ENCODE data around the gene ATRX. TPM values are rescaled to one million over a fixed set of nuclear protein-coding genes. Genes with fewer than 3 reads are reported as not detected.
"Not testable (repeated sequence)": the region's sequence is repeated elsewhere in the genome, so short reads cannot be mapped to it uniquely, and the experiment has no call there.

Gene ATRX
- polyA plus RNA-seq, 1 of the 3 experiments (the other 2 are of a cell fraction), result 27.6 TPM

GRCh38 chrX:77785486-77786364, at the start of gene ATRX (continued):
- TF ChIP-seq, protein P1, sequence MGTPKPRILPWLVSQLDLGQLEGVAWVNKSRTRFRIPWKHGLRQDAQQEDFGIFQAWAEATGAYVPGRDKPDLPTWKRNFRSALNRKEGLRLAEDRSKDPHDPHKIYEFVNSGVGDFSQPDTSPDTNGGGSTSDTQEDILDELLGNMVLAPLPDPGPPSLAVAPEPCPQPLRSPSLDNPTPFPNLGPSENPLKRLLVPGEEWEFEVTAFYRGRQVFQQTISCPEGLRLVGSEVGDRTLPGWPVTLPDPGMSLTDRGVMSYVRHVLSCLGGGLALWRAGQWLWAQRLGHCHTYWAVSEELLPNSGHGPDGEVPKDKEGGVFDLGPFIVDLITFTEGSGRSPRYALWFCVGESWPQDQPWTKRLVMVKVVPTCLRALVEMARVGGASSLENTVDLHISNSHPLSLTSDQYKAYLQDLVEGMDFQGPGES (IDR thresholded peaks at IDR 0.05; ENCODE audit: low read depth, low read length), result no peak
- TF ChIP-seq CHD2 (IDR thresholded peaks at IDR 0.05; ENCODE audit: low read length, partially characterized antibody) (no peak), TAF1 (IDR thresholded peaks at IDR 0.05; ENCODE audit: borderline replicate concordance, low read depth, low read length) (peak; percentile 95), POLR2AphosphoS5 (IDR thresholded peaks at IDR 0.05; ENCODE audit: low read depth, low read length) (peak; percentile 97), RCOR1 (IDR thresholded peaks at IDR 0.05; ENCODE audit: low read length) (no peak; the same call in 1 of the 2 replicates)
- TF ChIP-seq, protein P2, sequence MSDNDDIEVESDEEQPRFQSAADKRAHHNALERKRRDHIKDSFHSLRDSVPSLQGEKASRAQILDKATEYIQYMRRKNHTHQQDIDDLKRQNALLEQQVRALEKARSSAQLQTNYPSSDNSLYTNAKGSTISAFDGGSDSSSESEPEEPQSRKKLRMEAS (IDR thresholded peaks at IDR 0.05; ENCODE audit: low read depth), result peak; percentile 55
- TF ChIP-seq, protein P3, sequence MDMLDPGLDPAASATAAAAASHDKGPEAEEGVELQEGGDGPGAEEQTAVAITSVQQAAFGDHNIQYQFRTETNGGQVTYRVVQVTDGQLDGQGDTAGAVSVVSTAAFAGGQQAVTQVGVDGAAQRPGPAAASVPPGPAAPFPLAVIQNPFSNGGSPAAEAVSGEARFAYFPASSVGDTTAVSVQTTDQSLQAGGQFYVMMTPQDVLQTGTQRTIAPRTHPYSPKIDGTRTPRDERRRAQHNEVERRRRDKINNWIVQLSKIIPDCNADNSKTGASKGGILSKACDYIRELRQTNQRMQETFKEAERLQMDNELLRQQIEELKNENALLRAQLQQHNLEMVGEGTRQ (IDR thresholded peaks at IDR 0.05; ENCODE audit: borderline replicate concordance, low read depth, low read length), result no peak

- H3K4me1 ChIP-seq (ENCODE audit: control insufficient read depth in 1 of 2, insufficient read depth in 2 of 2, low read depth in 1 of 2, low read length in 1 of 2); H3K36me3 ChIP-seq (replicated peaks in 1 of 2; ENCODE audit: control insufficient read depth in 1 of 2, insufficient read depth in 2 of 2, low read length in 1 of 2); H3K9me2 ChIP-seq; H3K79me2 ChIP-seq (ENCODE audit: insufficient read depth); H3K9me3 ChIP-seq; DNase-seq; H3K27me3 ChIP-seq (ENCODE audit: insufficient read depth); H3K4me3 ChIP-seq (ENCODE audit: low read depth in 2 of 2, low read length in 1 of 2); H3K9ac ChIP-seq; H4K20me1 ChIP-seq (ENCODE audit: insufficient read depth); H3F3A ChIP-seq (replicated peaks; ENCODE audit: insufficient read depth); H3K27ac ChIP-seq (ENCODE audit: low read depth in 2 of 2, low read length in 1 of 2); POLR2A ChIA-PET; H3K4me2 ChIP-seq; H2AFZ ChIP-seq (ENCODE audit: low read depth): not testable (repeated sequence)
- 58% methylated on average over 5 of the region's 5 CpGs for WGBS (ENCODE audit: low lambda C conversion rate)
- CTCF ChIA-PET, result interaction anchor here (0.8 kb wide), 1 partner anchor 9 kb away, joined by 3 read pairs; no protein-coding TSS in a partner anchor
These were observed 45.5 kb upstream of the ATRX start for GRCh38 chrX:77831544-77831943.

DNA sequence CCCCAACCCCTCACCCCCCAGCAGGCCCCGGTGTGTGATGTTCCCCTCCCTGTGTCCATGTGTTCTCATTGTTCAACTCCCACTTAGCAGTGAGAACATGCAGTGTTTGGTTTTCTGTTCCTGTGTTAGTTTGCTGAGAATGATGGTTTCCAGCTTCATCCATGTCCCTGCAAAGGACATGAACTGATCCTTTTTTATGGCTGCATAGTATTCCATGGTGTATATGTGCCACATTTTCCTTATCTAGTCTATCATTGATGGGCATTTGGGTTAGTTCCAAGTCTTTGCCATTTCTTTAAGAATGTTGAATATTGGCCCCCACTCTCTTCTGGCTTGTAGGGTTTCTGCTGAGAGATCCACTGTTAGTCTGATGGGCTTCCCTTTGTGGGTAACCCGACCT, 36.0 kb upstream of the ATRX start:
- CTCF ChIA-PET; H3K79me2 ChIP-seq (ENCODE audit: insufficient read depth); H3K9me2 ChIP-seq; H3K4me1 ChIP-seq (ENCODE audit: control insufficient read depth in 1 of 2, insufficient read depth in 2 of 2, low read depth in 1 of 2, low read length in 1 of 2); H3F3A ChIP-seq (replicated peaks; ENCODE audit: insufficient read depth); H3K4me3 ChIP-seq (ENCODE audit: low read depth in 2 of 2, low read length in 1 of 2); H3K36me3 ChIP-seq (replicated peaks in 1 of 2; ENCODE audit: control insufficient read depth in 1 of 2, insufficient read depth in 2 of 2, low read length in 1 of 2); H3K4me2 ChIP-seq; H4K20me1 ChIP-seq (ENCODE audit: insufficient read depth); POLR2A ChIA-PET; H3K9me3 ChIP-seq; H3K27me3 ChIP-seq (ENCODE audit: insufficient read depth); H3K27ac ChIP-seq (ENCODE audit: low read depth in 2 of 2, low read length in 1 of 2); H3K9ac ChIP-seq; H2AFZ ChIP-seq (ENCODE audit: low read depth); DNase-seq: not testable (repeated sequence)
- 57% methylated on average over 2 of the region's 2 CpGs for WGBS (ENCODE audit: low lambda C conversion rate)

All from SK-N-SH (cell line).